Stimulated activated CD4-positive, alpha-beta T cell treated with anti-CD3 and anti-CD28 coated beads, Interleukin-2, amount 100 ng/mL, for 48 hours (primary cell): Measurements from ENCODE around the gene GNAO1.
A peak's percentile ranks its signal among the peaks of the same experiment; 100 is the strongest.

Source experiments
- DNase-seq, 2 donors: peaks; one replicate each; pipeline ENCODE4 v3.0.0-alpha.2; 2020

Gene GNAO1

GRCh38 chr16:56198006-56198754 lies 6.9 kb downstream of the GNAO1 start:
- no peak for DNase-seq

- DNase-seq: no peak
Observed at GRCh38 chr16:56198755-56199114, 7.4 kb downstream of the GNAO1 start.

- no peak for DNase-seq
Observed at GRCh38 chr16:56199164-56199563, 7.9 kb downstream of the GNAO1 start.

- no peak for DNase-seq
Observed at GRCh38 chr16:56201030-56201429, 9.7 kb downstream of the GNAO1 start.

- DNase-seq: no peak
Observed at GRCh38 chr16:56202036-56202435, 10.7 kb downstream of the GNAO1 start.

GRCh38 chr16:56203052-56203451 lies 11.8 kb downstream of the GNAO1 start:
- peak in 1 of 2 donors; percentile 52 for DNase-seq

GRCh38 chr16:56204816-56205215 lies 13.5 kb downstream of the GNAO1 start:
- no peak for DNase-seq

GRCh38 chr16:56206951-56207350 lies 15.7 kb downstream of the GNAO1 start:
- DNase-seq: no peak

- DNase-seq: no peak
Observed at GRCh38 chr16:56207421-56207820, 16.1 kb downstream of the GNAO1 start.

GRCh38 chr16:56211435-56211981 lies 20.2 kb downstream of the GNAO1 start:
- DNase-seq: no peak

GRCh38 chr16:56212144-56212543 lies 20.9 kb downstream of the GNAO1 start:
- no peak for DNase-seq

- DNase-seq: no peak
Observed at GRCh38 chr16:56221995-56222394, 30.7 kb downstream of the GNAO1 start.

- DNase-seq: no peak
Observed at GRCh38 chr16:56222474-56222997, 31.2 kb downstream of the GNAO1 start.

- DNase-seq: no peak
Observed at GRCh38 chr16:56225017-56225742, 33.9 kb downstream of the GNAO1 start.

GRCh38 chr16:56226187-56226586 lies 34.9 kb downstream of the GNAO1 start:
- no peak for DNase-seq

GRCh38 chr16:56226845-56227525 lies 35.7 kb downstream of the GNAO1 start:
- DNase-seq: no peak

GRCh38 chr16:56227936-56228335 lies 36.6 kb downstream of the GNAO1 start:
- DNase-seq: no peak

- no peak for DNase-seq
Observed at GRCh38 chr16:56228476-56228875, 37.2 kb downstream of the GNAO1 start.

GRCh38 chr16:56233795-56234566 lies 42.7 kb downstream of the GNAO1 start:
- no peak for DNase-seq

GRCh38 chr16:56234737-56235136 lies 43.4 kb downstream of the GNAO1 start:
- DNase-seq: no peak

- no peak for DNase-seq
Observed at GRCh38 chr16:56237451-56237930, 46.2 kb downstream of the GNAO1 start.

- DNase-seq: no peak
Observed at GRCh38 chr16:56238188-56238587, 46.9 kb downstream of the GNAO1 start.
